ENCODE results near the gene KCNIP1. TPM values are rescaled to one million over a fixed set of nuclear protein-coding genes. Genes with fewer than 3 reads are reported as not detected.

KCNIP1 gene
- total RNA-seq, 4 donors from 2014 or later: 0.97 to 1.7 TPM; not detected in 2

DNA sequence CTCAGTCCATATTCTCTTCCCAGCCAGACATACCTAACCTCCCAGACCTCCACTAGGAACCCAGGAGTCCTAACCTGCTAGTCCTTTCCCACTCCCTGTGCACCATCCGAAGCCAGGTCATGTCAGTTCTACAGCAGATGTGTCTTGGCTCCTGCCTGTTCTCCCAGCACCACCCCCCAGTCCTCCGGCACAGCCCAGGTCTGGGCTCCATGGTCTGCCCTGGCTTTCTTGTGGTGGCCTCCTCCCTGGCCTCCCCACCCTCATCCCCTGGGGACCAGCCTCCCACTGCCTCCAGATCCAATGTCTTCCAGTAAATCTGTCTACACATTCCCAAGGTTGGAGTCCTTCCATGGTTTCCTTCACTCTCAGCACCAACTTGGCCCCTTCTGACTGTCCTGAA is 20.0 kb downstream of the KCNIP1 start:
- intact Hi-C loops (cut with DNase I): no loop called here

DNA sequence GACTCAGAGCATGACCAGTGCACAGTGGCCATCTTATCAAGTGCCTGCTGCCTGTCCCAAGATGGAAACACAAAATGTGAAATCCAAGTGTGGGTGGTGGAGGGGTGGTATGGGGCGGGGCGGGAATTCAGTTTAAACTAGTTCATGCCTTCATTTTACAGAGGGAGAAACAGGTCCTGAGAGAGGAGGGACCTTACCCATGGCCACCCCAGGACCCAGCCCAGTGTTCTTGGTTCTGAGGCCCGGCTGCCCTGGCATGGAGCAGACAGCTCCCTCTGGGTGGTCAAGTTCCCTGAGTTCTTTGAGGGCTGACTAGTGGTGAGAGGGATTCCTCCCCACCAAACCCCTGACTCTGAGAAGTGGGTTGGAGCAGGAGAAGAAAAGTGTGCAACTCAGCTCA is 20.8 kb downstream of the KCNIP1 start:
- no peaks in the 10 kb centered on the region for H3K36me3 ChIP-seq
- peaks cover 12 to 17% (median 15%) of the 10 kb centered on the region in 4 donors for H3K4me1 ChIP-seq
- no peak overlapping the region for H3K27ac ChIP-seq (replicated peaks in 1 of 4)
- H3K9me3 ChIP-seq: peaks cover 0 to 7% (median 0%) of the 10 kb centered on the region in 4 donors
- no peak for TF ChIP-seq EP300 (IDR thresholded peaks at IDR 0.05)
- no peak for TF ChIP-seq POLR2A (IDR thresholded peaks at IDR 0.05; ENCODE audit: low read depth)
- DNase-seq (ENCODE audit: extremely low spot score): no peak
- intact Hi-C loops (cut with DNase I): no loop called here
- no peak overlapping the region for H3K4me3 ChIP-seq
- H3K27me3 ChIP-seq: peaks cover 0 to 5% (median 0%) of the 10 kb centered on the region in 4 donors
- 97% methylated on average over 3 of the region's 3 CpGs for WGBS

More for the DNA sequence above, 20.0 kb downstream of the KCNIP1 start:
- H3K27ac ChIP-seq (replicated peaks in 1 of 4): no peak overlapping the region
- DNase-seq (ENCODE audit: extremely low spot score): no peak
- H3K4me1 ChIP-seq: peaks cover 12 to 19% (median 15%) of the 10 kb centered on the region in 4 donors
- H3K4me3 ChIP-seq: no peak overlapping the region
- WGBS: 92% methylated on average over 2 of the region's 2 CpGs
- no peaks in the 10 kb centered on the region for H3K36me3 ChIP-seq
- peaks cover 0 to 5% (median 0%) of the 10 kb centered on the region in 4 donors for H3K27me3 ChIP-seq
- TF ChIP-seq POLR2AphosphoS5 (IDR thresholded peaks at IDR 0.05): no peak
- TF ChIP-seq POLR2A (IDR thresholded peaks at IDR 0.05; ENCODE audit: low read depth): no peak
- no peak for TF ChIP-seq EP300 (IDR thresholded peaks at IDR 0.05)
- TF ChIP-seq, protein P1, sequence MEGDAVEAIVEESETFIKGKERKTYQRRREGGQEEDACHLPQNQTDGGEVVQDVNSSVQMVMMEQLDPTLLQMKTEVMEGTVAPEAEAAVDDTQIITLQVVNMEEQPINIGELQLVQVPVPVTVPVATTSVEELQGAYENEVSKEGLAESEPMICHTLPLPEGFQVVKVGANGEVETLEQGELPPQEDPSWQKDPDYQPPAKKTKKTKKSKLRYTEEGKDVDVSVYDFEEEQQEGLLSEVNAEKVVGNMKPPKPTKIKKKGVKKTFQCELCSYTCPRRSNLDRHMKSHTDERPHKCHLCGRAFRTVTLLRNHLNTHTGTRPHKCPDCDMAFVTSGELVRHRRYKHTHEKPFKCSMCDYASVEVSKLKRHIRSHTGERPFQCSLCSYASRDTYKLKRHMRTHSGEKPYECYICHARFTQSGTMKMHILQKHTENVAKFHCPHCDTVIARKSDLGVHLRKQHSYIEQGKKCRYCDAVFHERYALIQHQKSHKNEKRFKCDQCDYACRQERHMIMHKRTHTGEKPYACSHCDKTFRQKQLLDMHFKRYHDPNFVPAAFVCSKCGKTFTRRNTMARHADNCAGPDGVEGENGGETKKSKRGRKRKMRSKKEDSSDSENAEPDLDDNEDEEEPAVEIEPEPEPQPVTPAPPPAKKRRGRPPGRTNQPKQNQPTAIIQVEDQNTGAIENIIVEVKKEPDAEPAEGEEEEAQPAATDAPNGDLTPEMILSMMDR (IDR thresholded peaks at IDR 0.05): no peak
- H3K9me3 ChIP-seq: peaks cover 0 to 7% (median 0%) of the 10 kb centered on the region in 4 donors

DNA sequence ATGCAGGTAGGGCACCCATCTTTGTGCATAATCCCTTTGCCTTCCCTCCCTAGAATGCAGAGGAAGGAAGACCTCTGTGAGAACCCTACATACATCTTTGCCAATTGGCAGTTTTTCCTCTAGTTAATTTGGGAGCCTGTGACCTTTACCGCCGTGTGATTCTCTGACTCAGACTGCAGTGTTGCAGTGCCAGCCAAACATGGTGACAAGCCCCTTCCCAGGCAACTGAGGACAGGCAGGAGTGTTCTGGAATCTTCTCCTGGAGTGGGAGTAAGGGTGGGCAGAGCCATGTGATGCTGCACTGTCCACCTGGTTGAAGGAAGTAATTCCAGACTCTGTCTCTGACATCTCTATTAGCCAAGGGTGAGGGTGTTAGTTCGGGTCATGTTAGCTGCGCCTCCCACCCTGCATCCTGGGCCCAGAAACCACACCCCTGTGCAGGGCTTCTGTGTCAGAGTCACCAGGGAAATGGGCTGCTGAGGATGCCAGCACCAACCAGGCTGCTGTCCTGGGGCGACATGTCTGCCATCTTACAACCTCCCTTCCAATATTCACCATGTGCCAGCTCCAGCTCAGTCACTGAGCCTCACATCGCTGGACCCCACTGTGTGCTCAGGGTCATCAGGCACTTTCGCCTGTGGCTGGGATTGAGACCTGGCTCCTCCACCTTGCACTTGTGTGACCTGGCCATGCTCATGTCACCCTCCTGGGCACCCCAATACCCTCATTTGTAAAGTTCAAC is 21.8 kb downstream of the KCNIP1 start:
- H3K27me3 ChIP-seq: peaks cover 0 to 5% (median 0%) of the 10 kb centered on the region in 4 donors
- no peak for DNase-seq (ENCODE audit: extremely low spot score)
- H3K4me3 ChIP-seq: no peak overlapping the region
- H3K4me1 ChIP-seq: peaks cover 12 to 16% (median 15%) of the 10 kb centered on the region in 4 donors
- peaks cover 0 to 7% (median 0%) of the 10 kb centered on the region in 4 donors for H3K9me3 ChIP-seq
- no peak overlapping the region for H3K27ac ChIP-seq (replicated peaks in 1 of 4)
- intact Hi-C loops (cut with DNase I): no loop called here
- no peaks in the 10 kb centered on the region for H3K36me3 ChIP-seq
- 78% methylated on average over 7 of the region's 7 CpGs for WGBS
- TF ChIP-seq POLR2A (IDR thresholded peaks at IDR 0.05; ENCODE audit: low read depth): no peak
- TF ChIP-seq, protein P1 (IDR thresholded peaks at IDR 0.05): no peak
- TF ChIP-seq POLR2AphosphoS5 (IDR thresholded peaks at IDR 0.05): no peak
- no peak for TF ChIP-seq EP300 (IDR thresholded peaks at IDR 0.05)

DNA sequence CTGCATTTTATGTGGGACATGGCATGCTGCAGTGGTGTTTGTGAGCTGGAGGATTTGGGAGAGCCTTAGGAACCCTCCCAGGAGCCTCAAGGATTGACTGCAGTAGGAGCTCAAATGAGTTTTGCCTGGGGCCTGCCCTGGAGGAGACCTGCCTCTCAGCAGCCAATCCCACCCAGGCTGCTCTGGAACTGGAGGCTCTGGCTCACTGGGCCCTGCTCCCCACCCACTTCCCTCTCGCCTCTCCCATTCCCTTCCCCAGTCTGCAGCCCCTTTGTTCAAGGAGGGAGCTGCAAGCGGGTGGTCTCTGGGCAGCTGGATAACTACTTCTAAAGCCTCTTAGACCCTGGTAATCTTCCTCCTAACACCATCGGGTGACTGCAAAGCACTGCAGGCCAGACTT is 24.2 kb downstream of the KCNIP1 start:
- TF ChIP-seq, protein P1 (IDR thresholded peaks at IDR 0.05): no peak
- TF ChIP-seq POLR2A (IDR thresholded peaks at IDR 0.05; ENCODE audit: low read depth) (no peak), POLR2AphosphoS5 (IDR thresholded peaks at IDR 0.05) (no peak), EP300 (IDR thresholded peaks at IDR 0.05) (no peak)
- no peak overlapping the region for H3K4me3 ChIP-seq
- no peak for DNase-seq (ENCODE audit: extremely low spot score)
- 78% methylated on average over 3 of the region's 3 CpGs for WGBS
- H3K4me1 ChIP-seq: peaks cover 5 to 6% (median 6%) of the 10 kb centered on the region in 4 donors
- no peaks in the 10 kb centered on the region for H3K9me3 ChIP-seq
- H3K27ac ChIP-seq (replicated peaks in 1 of 4): no peak overlapping the region
- H3K27me3 ChIP-seq: peaks cover 0 to 5% (median 0%) of the 10 kb centered on the region in 4 donors
- no peaks in the 10 kb centered on the region for H3K36me3 ChIP-seq
- intact Hi-C loops (cut with DNase I): no loop called here

DNA sequence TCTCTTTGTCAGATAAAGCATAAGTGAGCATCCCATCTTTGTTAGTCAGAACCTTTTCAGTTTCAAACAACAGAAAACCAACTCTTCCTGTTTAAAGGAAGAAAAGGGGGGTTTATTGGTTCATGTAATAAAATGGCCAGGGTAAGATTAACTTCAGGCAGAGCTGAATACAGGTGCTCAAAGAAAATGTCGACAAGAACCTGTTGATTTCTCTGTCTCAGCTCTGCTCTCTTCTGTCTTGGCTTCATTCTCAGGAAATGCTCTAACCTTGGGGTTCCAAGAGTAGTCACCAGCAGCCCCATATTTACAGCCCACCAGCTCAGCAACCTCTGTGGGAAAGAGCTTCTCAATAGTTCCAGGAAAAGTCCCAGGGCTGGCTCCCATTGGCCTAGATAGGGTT is 25.2 kb downstream of the KCNIP1 start:
- DNase-seq (ENCODE audit: extremely low spot score): no peak
- intact Hi-C loops (cut with DNase I): no loop called here
- TF ChIP-seq POLR2AphosphoS5 (IDR thresholded peaks at IDR 0.05): no peak
- no peak for TF ChIP-seq POLR2A (IDR thresholded peaks at IDR 0.05; ENCODE audit: low read depth)
- H3K36me3 ChIP-seq: no peaks in the 10 kb centered on the region
- WGBS: 95% methylated on average over 1 of the region's 1 CpG
- H3K9me3 ChIP-seq: no peaks in the 10 kb centered on the region
- H3K4me1 ChIP-seq: no peaks in the 10 kb centered on the region
- peaks cover 0 to 2% (median 0%) of the 10 kb centered on the region in 4 donors for H3K27me3 ChIP-seq
- H3K27ac ChIP-seq (replicated peaks in 1 of 4): no peak overlapping the region
- H3K4me3 ChIP-seq: no peak overlapping the region

All from esophagus muscularis mucosa (tissue), 4 donors.